NCI-H146 (cell line): ENCODE results near the gene CSNK2A3.

Experiments used
- DNase-seq: peaks from one replicate; lab custom pipeline; 2025; lab: John Stamatoyannopoulos, UW

The CSNK2A3 gene

GRCh38 chr11:11335043-11335442 is 18.0 kb downstream of the CSNK2A3 start:
- peak; percentile 22 for DNase-seq

- DNase-seq = no peak
Observed at GRCh38 chr11:11334607-11335006, 18.4 kb downstream of the CSNK2A3 start.

DNA sequence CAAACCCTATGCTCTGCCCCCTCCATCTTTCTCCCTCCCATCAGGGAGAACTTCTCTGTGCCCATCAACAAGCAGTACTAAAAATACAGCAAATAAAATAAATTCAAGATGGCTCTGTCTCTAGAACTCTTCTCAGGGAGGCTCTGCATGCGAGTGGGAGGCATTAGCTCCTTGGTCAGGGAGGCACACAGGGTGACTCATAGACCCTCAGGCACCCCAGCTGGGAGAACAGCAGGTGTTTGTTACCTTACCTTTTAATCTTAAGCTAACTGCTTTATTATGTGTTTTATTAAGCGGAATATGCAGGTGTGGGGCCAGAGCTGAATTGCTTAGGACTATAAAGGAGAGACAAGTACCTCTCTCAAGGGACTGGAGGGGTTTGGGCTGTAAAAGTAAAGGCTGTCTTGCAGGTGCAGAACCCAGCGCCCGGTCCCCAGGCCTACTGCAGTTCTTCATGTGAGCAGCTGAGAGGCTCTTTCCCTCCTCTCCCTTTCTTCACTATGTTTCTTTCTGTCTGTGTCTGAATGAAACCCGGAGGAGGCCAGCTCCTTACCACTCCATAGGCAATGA is 20.8 kb downstream of the CSNK2A3 start:
- peak; percentile 47 for DNase-seq

DNA sequence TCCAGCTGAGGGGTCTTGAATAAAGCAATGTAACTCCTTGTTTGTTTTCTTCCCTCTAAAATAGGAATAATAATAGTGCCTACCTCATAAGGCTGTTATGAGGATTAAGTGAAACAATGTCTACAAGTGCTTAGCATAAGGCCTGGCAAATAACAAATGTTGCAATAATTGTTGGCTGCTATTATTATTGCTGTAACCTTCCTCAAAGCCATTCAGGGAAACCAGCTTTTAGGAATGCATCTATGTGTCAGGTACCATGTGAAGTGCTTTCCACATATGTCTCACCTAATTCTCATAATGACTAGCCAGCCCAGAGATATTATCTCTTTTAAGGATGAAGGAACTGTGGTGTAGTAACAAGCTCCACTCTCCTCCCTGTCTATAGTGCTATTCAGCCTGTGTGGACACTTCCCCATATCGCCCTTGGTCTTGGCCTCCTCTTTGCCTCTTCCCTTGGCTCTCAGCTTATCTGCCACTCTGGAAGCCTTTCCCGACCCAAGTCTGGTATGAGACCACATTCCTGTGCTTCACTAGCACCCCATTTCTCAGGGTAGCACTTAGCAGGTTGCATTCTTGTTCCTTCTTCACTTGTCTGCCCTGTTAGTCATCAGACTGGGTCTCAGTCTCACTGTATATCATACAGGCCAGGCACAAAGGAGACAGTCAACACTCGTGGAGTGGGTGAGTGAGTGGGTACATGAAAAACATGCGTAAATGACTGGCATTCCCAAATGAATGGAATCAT is 23.8 kb downstream of the CSNK2A3 start:
- DNase-seq = no peak

DNA sequence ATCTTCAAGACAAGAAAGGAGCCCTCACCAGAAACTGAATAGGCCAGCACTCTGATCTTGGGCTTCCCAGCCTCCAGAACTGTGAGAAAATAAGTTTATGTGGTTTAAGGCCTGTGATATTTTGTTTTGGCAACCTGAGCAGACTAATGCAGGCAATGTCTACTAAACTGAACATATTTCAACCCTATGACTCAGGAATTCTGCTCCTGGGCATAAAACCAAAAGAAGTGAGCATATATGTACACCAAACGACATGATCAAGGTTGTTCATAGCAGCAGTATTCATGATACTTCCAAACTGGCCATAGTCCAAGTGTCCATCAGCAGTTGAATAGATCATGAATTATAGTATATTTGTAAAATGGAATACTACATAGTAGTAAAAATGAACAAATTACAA is 29.0 kb downstream of the CSNK2A3 start:
- no peak for DNase-seq

- no peak for DNase-seq
Observed at GRCh38 chr11:11322101-11322500, 30.9 kb downstream of the CSNK2A3 start.

DNA sequence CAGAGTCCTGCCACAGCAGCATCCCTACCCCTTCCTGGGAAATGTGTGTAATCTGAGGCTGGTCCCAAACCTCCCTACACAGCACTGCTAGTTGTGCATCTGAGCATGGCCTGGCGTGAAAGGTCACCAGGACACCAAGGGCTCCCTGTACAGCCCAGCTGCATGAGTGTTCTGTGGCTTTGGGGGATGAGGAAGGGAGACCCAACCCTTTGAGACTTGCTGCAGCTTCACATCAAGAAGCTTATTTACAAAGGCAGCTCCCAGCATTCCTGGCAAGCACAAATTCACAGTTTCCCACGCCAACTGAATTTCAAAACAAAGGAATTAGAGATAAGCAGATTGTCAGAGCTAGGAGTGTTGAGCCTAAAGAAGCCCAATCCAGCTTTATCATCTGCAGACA is 32.2 kb downstream of the CSNK2A3 start:
- DNase-seq = no peak

- DNase-seq = no peak
Observed at GRCh38 chr11:11318961-11319360, 34.1 kb downstream of the CSNK2A3 start.

GRCh38 chr11:11318461-11318860 is 34.6 kb downstream of the CSNK2A3 start:
- no peak for DNase-seq

DNA sequence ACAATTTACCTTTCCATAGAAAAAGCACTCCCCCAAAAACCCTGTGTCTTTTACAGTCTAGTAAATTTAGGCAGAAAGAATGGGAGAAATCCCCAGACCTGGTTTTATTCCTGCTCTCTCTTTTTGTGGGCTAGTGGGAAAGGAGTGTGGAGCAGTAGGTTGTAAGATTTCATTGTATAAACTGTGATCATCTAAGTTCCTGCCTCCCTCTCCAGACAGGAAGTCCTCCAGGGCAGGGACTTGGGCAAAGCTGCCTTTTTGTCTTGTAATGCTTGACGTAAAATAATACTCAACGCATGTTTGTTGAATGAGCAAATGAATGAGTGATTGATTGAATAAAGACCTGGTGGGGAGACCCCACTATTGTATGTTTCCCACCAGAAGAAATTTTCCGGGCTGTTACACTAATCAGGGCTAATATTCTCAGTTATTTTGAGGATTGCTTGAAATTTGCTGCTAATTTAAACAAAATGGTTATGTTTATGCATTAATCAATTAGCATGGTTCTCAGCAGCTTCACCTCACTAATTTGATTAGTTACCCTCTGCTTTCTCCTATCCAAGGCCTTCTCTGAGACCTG is 36.3 kb downstream of the CSNK2A3 start:
- DNase-seq = no peak

DNA sequence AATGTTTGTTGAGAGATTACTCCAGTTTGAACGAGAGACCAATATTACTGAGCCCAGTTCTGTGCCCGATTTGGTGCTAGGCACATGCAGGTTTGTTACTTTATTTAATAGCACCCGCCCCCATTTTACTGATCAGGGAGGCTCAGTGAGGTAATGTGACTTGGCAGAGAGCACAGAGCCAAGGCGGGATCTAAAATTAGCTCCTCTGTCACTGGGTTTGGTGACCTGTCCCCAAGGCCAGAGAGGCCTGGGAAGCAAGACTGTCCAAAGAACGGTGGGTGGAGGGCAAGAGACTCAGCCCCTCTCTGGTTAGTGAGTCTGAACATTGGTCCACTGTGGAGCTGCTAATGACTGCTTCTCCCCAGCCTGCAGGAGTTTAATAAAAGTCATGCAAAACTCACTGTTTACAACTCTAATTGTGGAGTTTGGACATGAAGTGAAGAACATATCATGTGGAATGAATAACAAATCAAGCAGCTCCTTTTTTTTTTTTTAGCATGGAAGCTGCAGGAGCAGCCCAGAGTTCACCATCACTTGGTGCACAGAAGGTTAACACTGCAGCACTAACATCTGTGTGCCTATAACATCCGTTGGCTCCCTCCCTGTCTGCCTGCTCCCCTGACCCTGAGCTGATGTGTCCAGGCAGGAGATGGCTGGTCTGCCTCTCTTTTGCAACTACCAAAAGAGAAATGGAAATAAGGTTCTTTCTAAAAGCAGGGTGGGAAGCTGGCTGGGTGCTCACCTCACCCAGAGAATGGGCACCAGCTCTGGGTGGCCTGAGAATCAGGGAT is 39.0 kb downstream of the CSNK2A3 start:
- DNase-seq = no peak

DNA sequence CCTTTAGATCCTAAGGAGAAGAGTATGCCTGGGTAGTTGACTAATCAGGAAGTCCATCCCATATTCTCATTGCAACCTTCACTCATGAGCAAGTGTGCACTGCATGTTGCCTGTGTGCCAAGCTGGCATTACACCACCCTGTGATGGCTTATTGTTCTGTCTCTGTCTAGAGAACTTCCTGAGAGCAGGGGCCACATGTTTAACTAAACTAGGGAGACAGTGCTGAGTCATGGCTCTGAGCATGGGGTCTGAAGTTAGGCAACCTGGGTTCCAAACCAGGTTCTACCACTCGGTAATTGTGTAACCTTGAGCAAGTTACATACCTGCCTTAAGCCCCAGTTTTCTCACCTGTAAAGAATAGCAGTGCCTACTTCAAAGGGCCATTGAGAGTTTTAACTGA is 39.6 kb downstream of the CSNK2A3 start:
- DNase-seq = no peak

DNA sequence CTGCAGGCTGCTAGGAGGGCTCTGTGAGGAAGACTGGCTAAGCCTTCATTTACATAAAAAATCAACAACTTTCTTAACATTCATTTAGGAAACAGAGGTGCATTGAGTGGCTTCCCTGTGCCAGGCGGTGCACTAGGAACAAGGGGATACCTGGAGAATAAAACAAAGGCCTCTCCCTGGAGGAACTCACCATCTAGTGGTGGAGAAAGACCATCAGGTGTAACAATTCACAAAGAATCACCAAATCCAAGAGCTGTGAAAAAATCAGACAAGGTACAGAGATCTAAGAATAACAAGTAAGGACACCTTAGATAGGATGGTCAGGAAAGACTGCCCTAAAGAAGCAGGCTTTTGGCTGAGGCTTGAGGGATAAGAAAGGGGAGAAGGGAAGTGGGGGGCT is 40.3 kb downstream of the CSNK2A3 start:
- DNase-seq = peak; percentile 6

DNA sequence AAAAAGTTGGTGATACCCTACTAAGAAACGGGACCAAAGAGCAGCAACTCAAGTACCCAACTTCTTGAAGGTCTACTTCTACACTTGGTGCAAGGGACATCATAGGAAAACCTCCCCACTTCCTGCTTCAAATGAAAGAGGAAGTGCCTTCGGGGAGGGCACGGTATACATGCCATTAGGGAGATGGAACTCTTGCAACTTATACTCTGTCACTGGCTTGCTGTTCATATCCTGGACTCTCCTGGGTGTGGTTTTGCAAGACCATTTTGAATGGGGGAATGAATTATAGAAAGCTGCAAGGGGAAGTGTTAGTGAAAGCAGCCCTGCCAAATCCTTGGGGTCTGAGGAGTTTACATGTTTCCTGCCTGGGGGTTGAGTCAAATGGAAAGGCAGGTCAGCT is 41.9 kb downstream of the CSNK2A3 start:
- DNase-seq = no peak

DNA sequence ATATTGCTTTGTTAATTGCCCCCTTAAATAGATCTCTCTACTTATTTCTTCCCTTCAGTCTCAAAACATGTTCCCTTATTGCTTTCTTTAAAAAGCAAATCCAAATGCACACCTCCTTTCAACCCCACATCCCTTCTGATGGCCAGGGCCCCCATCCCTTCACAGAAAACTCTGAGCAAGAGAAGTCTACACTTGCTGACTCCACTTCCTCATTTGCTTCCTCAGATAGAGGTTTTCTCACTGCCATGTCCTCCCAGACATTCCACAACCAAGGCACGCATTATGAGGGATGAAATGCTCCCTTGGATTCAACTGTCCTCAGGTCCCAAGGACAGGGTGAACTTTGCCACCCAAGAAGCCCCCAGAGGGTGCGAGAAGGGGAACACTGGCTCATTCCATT is 43.1 kb downstream of the CSNK2A3 start:
- no peak for DNase-seq

DNA sequence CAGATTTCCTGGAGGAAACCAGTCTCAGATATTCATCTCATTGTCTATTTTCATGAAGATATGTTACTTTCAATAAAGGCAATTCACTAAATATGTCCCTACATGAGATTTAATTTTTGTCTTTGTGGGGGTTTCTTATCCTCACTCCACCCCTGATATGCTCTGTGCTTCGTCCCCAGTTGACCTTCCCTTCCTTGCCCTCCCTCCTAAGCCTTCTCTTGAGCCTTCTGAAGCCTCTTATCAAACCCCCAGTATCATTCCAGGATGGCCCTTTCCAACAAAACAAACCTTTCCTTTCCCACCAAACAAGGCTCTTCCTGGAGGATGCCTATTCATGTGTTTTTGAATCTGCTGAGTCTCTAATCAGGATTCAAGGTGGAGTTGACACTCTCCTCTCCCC is 44.8 kb downstream of the CSNK2A3 start:
- no peak for DNase-seq

DNA sequence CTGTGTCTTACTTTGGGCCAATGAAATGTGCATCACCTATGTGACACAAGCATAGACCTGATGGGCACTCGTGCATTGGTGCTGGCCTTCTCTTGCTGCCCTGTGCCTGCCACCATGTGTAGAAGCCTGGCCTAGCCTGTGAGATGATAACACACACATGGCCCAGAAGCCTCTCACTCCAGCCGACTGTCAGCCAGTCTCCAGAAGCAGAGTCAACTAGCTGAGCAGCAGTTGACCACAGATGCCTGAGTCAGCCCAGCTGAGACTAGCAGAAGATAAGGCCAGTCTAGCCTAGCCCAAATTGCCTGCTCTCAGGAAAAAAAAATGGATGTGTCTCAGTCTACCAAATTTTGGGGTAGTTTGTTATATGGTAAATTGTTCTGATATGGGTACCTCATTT is 46.2 kb downstream of the CSNK2A3 start:
- no peak for DNase-seq

DNA sequence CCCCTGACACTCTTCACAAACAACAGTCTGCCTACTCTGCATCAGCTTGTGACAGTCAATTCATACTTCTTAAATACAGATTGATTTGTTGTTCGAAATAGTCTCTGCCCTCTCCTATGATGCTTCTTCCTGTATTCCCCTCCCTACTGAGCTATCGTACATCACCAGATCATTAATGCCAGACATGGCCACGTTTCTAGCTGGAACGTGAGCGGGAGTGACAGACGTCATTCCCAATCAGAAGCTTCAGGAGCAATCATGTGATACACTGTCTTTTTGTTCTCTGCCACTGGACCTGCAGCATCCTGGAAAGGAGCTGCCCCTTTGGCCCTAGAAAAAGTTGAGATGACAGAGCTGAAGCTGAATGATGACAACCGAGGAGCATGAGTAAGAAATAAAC is 48.5 kb downstream of the CSNK2A3 start:
- no peak for DNase-seq

DNA sequence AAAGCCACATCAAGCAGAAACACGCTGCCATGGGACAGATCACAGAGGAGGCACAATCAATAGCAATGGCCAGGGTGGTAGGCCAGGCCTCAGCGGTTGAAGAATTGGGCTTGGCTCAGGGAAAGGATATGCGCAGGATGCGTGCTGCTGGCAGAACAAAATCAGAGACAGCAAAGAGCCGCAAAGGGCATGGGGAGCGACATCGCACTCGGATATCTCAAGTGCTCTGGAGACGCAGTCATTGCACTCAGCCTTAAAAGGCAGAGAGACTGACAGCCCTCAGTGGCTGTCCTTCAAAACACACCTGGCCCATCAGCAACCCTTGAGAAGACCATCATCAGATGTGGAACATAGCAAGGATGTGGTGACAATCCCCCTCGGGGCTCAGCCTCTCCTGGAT is 50.5 kb downstream of the CSNK2A3 start:
- DNase-seq = no peak
